Stimulated activated CD4-positive, alpha-beta T cell treated with anti-CD3 and anti-CD28 coated beads, Interleukin-1b, Interleukin-23, amount 100 ng/mL, for 4 hours (primary cell): ENCODE data around the gene CYS1.
"Not testable (repeated sequence)": the region's sequence is repeated elsewhere in the genome, so short reads cannot be mapped to it uniquely, and the experiment has no call there.

Source experiments
- DNase-seq, 2 donors: peaks; one replicate each; pipeline ENCODE4 v3.0.0-alpha.2; 2020; ENCODE audit warnings: low read depth in 2 of 2

CYS1 gene

DNA sequence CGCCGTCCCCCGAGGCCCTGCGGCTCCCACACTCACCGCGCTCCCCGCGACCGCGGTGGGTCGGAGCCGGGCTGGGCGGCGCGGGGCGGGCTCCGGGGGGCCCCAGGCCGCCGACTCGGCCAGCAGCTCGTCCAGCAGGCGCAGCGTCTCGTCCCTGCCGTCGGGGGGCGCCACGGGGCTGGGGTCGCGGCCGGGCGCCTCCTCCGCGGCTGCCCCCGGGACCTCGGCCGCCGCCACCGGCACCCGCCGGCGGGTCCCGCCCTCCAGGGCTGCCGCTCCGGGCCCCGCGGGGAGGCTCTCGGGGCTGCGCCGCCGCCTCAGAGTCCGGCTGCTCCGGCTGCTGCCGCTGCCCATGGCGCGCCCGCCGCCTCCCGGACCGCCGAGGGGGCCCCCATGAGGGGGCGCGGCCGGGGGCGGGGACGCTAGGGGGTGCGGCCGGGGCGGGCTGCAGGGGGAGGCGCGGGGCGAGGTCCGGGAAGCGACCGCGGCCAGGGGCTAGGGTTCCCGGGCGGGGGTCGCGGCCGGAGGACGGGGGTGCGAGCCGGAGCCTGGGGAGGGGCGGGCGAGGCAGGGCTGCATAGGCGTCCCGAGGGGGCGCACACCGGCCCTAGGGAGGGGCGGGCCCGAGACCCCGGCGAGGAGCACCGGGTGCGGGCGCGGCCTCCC is at the start of gene CYS1:
Gene CYS1, minus strand, starts transcription at position 542 of the 666 bp plus-strand sequence. Its CDS starts 188 bp downstream, at position 354.
- no peak for DNase-seq

GRCh38 chr2:10129490-10129889 is 49.3 kb upstream of the CYS1 start:
- DNase-seq, result no peak

DNA sequence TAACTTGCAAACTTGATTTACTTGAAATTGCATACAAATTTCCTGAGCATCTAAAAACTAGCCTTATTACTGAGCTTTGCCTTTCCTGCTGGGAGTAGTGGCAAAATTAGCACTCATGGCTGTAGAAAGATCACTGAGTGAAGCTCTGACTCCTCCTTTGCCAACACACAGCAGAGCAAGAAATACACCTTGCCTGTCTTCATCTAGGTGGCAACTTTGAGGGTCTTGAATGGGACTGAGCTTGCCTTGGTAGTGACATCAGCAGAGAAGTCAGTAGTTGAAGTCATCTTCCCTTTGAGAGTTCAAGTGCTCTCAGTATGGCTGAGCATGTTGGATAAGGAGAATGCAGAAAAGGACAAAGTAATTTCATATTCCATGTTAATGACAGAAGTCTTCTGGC is 48.2 kb upstream of the CYS1 start:
- DNase-seq, result no peak

GRCh38 chr2:10126632-10127026 is 46.4 kb upstream of the CYS1 start:
- no peak for DNase-seq

DNA sequence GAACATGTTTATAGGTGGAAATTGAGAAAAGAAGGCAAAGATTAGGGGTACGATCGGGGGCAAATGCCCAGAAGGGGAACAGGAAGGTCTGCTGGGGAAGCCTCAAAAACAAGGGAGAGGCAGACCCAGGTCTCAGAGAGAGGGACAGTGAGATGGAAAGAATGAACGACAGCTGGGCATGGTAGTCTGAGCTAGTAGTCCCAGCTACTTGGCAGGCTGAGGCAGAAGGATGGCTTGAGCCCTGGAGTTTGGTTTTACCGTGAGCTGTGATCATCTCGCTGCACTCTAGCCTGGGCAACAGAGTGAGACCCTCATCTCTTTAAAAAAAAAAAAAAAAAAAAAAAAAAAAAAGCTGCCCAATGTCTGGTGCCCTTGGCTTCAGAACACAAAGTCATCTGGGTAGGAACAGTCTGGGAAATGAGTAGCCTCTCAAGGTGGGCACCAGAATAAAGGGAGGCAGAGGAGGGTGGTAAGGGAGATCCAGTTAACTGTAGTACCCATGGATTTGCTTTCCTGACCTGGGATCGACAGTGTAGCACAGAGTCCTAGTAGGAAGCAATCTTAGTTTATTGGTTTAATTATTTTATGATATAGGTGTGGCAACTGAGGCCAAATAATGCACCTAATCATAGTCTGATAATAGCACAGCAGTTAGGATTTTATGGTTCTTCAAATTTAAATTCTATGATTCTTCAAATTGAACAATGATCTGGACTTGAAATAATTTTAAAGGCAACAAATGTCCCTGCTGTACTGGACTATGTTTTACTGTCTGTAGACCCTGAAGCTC is 45.8 kb upstream of the CYS1 start:
- DNase-seq, result no peak

DNA sequence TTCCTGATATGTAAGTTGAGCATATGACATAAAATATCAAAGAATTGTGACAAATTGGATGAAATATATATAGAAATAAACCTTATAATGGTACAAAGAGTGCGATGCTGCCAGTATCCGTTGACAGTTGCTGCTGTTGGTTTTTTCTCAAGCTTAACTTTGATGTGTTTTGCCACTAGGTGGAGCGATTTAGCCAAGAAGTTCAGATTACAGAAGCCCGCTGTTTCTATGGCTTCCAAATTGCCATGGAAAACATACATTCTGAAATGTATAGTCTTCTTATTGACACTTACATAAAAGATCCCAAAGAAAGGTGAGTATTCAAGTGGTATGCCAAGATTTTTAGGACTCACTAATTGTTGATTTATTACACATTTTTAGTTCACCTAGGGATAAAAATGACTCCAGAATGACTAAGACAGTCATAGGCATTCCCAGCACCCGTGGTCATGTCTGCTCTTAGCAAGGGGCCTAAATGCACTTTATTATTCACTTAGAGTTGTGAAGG is 44.4 kb upstream of the CYS1 start:
- DNase-seq, result peak in 1 of 2 donors; percentile 44

GRCh38 chr2:10123281-10123680 is 43.1 kb upstream of the CYS1 start:
- DNase-seq, result no peak

GRCh38 chr2:10122500-10123280 is 42.5 kb upstream of the CYS1 start, which contains the start of gene RRM2:
Gene RRM2 (plus strand): TSS chr2:10122739. CDS start chr2:10122799, 60 bp downstream.
- DNase-seq, result peak; percentile 80 to 85

GRCh38 chr2:10120877-10121574 is 40.8 kb upstream of the CYS1 start:
- DNase-seq, result no peak

- DNase-seq, result peak; percentile 87 to 96
Observed at GRCh38 chr2:10120158-10120876, 40.1 kb upstream of the CYS1 start.

DNA sequence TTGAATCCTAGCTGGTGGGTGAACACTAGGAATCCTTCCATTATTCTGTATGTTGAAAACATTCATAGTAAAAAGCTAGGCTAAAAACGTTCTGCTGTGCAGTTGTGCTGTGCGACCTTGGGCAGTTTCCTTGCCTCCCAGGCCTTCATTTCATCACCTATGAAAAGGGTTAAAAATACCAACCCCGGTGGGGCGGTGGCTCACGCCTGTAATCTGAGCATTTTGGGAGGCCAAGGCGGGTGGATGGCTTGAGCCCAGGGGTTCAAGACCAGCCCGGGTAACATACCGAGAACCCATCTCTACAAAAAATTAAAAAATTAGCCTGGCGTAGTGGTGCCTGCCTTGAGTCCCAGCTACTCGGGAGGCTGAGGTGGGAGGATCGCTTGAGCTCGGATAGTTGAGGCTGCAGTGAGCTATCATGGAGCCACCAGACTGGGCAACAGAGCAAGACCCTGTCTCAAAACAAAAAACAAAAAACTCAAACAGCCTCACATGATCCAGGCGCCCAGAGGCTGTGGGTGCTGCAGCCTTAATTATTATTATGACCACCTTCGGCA is 39.5 kb upstream of the CYS1 start:
- DNase-seq, result no peak

DNA sequence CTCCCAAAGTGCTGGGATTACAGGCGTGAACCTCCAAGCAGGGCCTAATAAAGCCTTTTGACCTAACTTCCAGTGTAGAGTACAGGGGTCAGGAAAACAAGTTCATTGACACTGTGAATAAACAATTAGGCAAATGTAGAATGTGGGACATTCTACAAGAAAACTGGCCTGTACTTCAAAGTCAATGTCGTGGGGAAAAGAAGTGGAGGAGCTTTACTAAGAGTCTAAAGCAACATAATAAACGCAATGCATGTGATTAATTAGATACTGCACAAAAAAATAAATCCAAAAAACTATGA is 38.8 kb upstream of the CYS1 start:
- DNase-seq, result no peak

GRCh38 chr2:10109311-10109710 is 29.1 kb upstream of the CYS1 start:
- DNase-seq, result no peak

- DNase-seq, result not testable (repeated sequence)
Observed at GRCh38 chr2:10104906-10105305, 24.7 kb upstream of the CYS1 start.

DNA sequence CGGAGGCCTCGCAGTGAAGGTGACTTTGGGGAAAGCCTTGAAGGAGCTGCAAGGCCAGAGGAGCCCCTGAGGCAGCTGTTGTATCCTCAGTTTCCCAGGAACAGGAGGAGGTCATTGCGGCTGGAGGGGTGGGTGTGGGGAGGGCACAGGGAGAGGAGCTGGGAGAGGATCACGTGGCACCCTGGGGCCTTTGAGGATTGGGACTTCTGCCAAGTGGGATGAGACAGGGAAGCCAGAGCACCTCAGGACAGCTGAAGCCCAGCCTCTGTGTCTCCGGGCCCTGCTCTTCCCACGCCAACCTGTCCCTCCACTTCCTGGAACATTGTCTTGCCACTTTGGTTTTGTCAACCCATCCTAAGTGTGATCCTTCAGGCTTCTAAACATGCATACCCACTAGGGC is 23.0 kb upstream of the CYS1 start:
- no peak for DNase-seq

GRCh38 chr2:10101491-10101890 is 21.3 kb upstream of the CYS1 start:
- no peak for DNase-seq

DNA sequence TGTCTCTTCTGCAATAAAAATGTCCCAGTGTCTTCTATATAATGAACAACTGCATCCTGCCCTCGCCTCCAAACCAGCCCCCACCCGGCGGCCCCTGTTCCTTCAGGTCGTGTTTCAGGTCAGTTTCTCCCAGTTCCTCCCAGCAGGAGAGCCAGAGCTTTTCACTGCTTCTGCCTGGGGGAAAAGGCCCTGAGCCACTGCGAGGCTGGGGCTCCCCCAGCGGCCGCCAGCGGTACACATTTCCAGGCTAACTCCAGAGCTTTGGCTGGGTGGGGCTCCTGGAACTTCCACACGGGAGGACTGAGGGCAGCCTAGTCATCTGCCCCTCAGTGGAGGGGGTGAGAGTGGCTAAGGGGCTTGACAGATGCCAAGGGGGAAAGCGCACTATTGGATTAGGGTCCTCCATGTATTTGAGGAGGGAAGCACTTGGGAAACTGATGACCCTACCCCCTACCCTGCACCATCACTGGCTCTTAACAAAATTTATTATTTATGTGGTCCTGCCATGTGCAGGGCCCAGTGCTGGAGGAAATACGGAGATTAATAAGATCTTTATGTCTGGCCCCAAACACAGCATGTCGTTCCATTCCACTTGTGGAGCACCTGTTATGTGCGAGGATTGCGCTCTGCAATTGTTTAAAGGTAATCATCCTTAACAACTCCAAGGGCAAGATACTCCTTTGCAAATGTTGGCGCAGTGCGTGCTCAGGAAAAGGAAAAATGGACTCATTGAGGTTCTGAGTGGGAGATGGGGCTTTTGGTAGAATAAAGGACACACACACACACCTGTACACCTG is 17.3 kb upstream of the CYS1 start:
- DNase-seq, result peak in 1 of 2 donors; percentile 36

DNA sequence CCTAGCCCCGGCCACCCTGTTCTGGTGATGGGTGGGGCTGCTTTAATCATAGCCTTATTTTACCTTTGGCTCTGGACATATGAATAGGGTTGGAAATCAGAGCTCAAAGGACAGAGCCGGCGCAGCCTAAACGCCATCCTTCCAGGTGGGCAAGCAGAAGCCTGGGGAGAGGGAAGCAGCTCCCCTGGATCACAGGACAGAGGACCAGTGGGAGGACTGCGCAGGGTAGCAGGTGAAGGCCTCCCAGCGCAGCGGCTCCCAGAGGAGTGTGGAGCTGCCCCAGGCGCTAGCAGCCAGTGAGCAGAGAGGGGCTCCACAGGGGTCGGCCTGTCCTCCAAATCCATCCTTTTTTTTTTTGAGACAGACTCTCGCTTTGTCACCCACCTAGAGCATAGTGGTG is 16.4 kb upstream of the CYS1 start:
- no peak for DNase-seq

- DNase-seq, result no peak
Observed at GRCh38 chr2:10095175-10095574, 15.0 kb upstream of the CYS1 start.

DNA sequence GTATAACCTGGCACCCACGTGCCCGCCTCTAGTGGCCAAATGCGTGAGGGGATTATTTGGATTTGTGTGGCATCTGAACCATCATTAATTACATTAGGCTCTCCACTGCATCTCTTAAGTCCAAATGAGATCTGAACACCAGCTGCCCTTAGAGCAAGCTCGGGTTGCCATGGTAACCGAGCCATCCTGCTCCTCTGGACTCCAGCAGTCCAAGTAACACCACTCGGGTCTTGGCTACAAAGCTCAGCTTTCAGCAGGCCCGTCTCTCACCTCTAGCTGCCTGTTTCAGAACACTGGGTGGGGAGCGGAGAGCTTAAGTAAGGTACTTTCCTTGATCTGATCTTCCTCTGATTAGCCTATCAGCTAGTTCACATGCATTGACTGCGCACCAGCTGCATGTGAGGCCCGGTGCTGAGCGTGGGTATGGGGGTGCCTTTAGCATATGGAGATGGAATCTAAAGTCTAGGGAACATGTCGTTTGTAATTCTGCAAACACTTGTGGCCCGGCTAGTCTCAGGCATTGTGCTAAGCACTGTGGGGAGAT is 14.1 kb upstream of the CYS1 start:
- DNase-seq, result no peak
